Activated B cell treated with CpG ODN at 0.5 μM for 24 hours (primary cell): ENCODE results near the gene FMN1. TPM values are rescaled to one million over a fixed set of nuclear protein-coding genes. Genes with fewer than 3 reads are reported as not detected.

ENCODE experiments used
- ATAC-seq: fragments of 200-7000 bp; cut with Tn5 transposase; one replicate; pipeline ENCODE4 v1.10.0; 2021; ENCODE audit warnings: low read depth, mild to moderate bottlenecking, moderate library complexity
- CTCF ChIA-PET: fragments of 350-600 bp; sonication (Branson Sonifier 250); formaldehyde crosslinking; loops from one replicate; lab custom pipeline; 2021; ENCODE audit warnings: antibody characterized with exemption; lab: Charles Lee
- POLR2A ChIA-PET: fragments of 350-600 bp; sonication (Branson Sonifier 250); formaldehyde crosslinking; loops from one replicate; lab custom pipeline; 2021; ENCODE audit warnings: antibody characterized with exemption; lab: Charles Lee
- DNase-seq: peaks from one replicate; pipeline ENCODE4 v3.0.0; 2022
- H3K27ac Mint-ChIP-seq: one replicate; pipeline ENCODE4 v1.8.0; 2020; ENCODE audit warnings: mixed read lengths
- H3K27me3 Mint-ChIP-seq: one replicate; pipeline ENCODE4 v1.8.0; 2021; ENCODE audit warnings: mixed read lengths
- H3K36me3 Mint-ChIP-seq: one replicate; pipeline ENCODE4 v1.8.0; 2021; ENCODE audit warnings: low read depth, mixed read lengths
- H3K4me1 Mint-ChIP-seq: one replicate; pipeline ENCODE4 v1.8.0; 2021; ENCODE audit warnings: mixed read lengths
- H3K4me3 Mint-ChIP-seq: one replicate; pipeline ENCODE4 v1.8.0; 2020; ENCODE audit warnings: mild to moderate bottlenecking, mixed read lengths
- H3K9me3 Mint-ChIP-seq: one replicate; pipeline ENCODE4 v1.8.0; 2020; ENCODE audit warnings: mixed read lengths
- intact Hi-C: fragments of 100-400 bp; cut with micrococcal nuclease; formaldehyde crosslinking; loops from one replicate; pipeline ENCODE4 v1.15.1; 2024
- total RNA-seq: library from RNA; stranded (reverse); gene quantifications from 2 replicates; pipeline ENCODE4 v1.2.3, GENCODE V29; 2022
- TF ChIP-seq, protein P1 (sequence below): fragments of 200-600 bp; IDR thresholded peaks from one replicate; pipeline ENCODE4 v1.8.0; 2022; ENCODE audit warnings: antibody characterized with exemption, mild to moderate bottlenecking

Gene FMN1
- total RNA-seq, 1 donor from 2014 or later = 0.80 TPM

GRCh38 chr15:32842081-32842480 is 352.4 kb downstream of the FMN1 start:
- peaks cover 9% of the 10 kb centered on the region for H3K4me1 Mint-ChIP-seq
- DNase-seq = no peak
- TF ChIP-seq, protein P1, sequence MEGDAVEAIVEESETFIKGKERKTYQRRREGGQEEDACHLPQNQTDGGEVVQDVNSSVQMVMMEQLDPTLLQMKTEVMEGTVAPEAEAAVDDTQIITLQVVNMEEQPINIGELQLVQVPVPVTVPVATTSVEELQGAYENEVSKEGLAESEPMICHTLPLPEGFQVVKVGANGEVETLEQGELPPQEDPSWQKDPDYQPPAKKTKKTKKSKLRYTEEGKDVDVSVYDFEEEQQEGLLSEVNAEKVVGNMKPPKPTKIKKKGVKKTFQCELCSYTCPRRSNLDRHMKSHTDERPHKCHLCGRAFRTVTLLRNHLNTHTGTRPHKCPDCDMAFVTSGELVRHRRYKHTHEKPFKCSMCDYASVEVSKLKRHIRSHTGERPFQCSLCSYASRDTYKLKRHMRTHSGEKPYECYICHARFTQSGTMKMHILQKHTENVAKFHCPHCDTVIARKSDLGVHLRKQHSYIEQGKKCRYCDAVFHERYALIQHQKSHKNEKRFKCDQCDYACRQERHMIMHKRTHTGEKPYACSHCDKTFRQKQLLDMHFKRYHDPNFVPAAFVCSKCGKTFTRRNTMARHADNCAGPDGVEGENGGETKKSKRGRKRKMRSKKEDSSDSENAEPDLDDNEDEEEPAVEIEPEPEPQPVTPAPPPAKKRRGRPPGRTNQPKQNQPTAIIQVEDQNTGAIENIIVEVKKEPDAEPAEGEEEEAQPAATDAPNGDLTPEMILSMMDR = no peak
- intact Hi-C loops = loop anchor here (5.0 kb wide), 1 partner anchor 95 kb away; no protein-coding TSS in a partner anchor
- no peak overlapping the region for H3K4me3 Mint-ChIP-seq
- ChIA-PET POLR2A (no interaction called here), CTCF (interaction anchor here (1.6 to 4.5 kb wide), 3 partner anchors 94 to 179 kb away, joined by 6 to 84 read pairs (median 23); no protein-coding TSS in a partner anchor)
- peaks cover 2% of the 10 kb centered on the region for H3K9me3 Mint-ChIP-seq
- ATAC-seq = no peak
- H3K27me3 Mint-ChIP-seq = peaks cover 23% of the 10 kb centered on the region
- no peak overlapping the region for H3K27ac Mint-ChIP-seq
- H3K36me3 Mint-ChIP-seq = no peaks in the 10 kb centered on the region

DNA sequence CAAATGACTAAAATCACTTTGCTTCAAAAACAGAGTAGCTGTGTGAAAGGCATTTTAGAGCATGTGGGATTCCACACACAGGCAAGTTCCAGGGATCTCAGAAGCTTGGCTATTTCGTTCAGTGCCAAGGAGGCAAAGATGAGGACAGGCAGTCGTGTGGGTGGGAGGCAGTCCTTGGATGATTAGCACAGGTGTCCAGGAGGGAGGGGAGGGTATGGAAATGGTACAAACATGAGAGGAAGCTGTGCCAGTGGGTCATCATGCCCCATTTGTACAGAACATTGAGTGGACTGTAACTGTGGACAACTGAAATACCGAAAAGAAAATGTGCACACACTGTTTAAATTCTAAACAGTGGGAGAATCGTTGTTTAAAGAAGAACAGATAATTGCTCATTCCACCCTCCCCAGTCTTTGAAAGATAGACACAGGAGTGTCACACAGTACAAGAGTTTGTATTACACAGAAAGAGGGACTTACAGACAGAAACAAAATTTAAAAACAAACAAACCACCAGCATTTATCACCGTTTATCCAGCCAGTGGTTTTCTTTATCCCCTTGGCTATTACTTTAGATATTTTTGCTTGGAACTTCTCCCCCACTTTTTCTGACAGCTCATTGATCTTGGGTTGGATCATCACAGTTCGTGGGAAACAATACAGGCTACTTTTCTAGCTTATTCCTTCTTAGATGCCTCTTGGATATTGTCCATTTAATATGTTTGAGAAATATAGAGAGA is 353.8 kb downstream of the FMN1 start:
- ChIA-PET POLR2A (no interaction called here), CTCF (interaction anchor here (1.6 kb wide), 1 partner anchor 95 kb away, joined by 6 read pairs; no protein-coding TSS in a partner anchor)
- no peaks in the 10 kb centered on the region for H3K9me3 Mint-ChIP-seq
- no peak overlapping the region for H3K27ac Mint-ChIP-seq
- H3K4me3 Mint-ChIP-seq = no peak overlapping the region
- no peak for ATAC-seq
- no peak for DNase-seq
- peaks cover 23% of the 10 kb centered on the region for H3K27me3 Mint-ChIP-seq
- H3K4me1 Mint-ChIP-seq = peaks cover 9% of the 10 kb centered on the region
- TF ChIP-seq, protein P1 = no peak
- intact Hi-C loops = loop anchor here (5.0 kb wide), 1 partner anchor 97 kb away; no protein-coding TSS in a partner anchor
- no peaks in the 10 kb centered on the region for H3K36me3 Mint-ChIP-seq

DNA sequence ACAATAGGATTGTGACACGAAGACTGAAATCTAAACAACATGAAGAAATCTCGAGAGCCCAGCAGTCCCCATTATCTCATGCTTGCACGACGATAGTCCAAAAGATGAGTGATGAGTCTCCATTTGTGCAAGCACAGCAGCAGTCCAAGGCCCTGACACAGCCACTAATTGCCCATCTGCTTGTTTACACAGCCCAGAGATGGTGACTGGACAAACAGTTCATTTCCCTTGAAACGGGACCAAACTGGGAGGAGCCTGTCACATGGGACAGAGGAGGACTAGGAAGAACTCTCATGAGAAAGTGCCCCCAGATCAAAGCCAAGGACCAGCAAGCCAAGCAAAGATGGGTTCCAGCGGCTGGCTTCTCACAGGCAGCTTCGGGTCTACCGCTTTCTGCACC is 355.7 kb downstream of the FMN1 start:
- ChIA-PET CTCF (interaction anchor here (1.4 kb wide), 1 partner anchor 13 kb away, joined by 3 read pairs; no protein-coding TSS in a partner anchor), POLR2A (no interaction called here)
- Mint-ChIP-seq H3K4me3 (no peak overlapping the region), H3K9me3 (no peaks in the 10 kb centered on the region), H3K4me1 (peaks cover 18% of the 10 kb centered on the region), H3K27ac (no peak overlapping the region), H3K27me3 (peaks cover 23% of the 10 kb centered on the region), H3K36me3 (no peaks in the 10 kb centered on the region)
- intact Hi-C loops = no loop called here
- TF ChIP-seq, protein P1 = no peak
- ATAC-seq (no peak), DNase-seq (no peak)

GRCh38 chr15:32838338-32838737 is 356.2 kb downstream of the FMN1 start:
- no peak for DNase-seq
- ChIA-PET POLR2A (no interaction called here), CTCF (no interaction called here)
- Mint-ChIP-seq H3K4me1 (peaks cover 19% of the 10 kb centered on the region), H3K27ac (no peak overlapping the region), H3K4me3 (no peak overlapping the region), H3K27me3 (peaks cover 23% of the 10 kb centered on the region), H3K9me3 (no peaks in the 10 kb centered on the region), H3K36me3 (no peaks in the 10 kb centered on the region)
- TF ChIP-seq, protein P1 = no peak
- ATAC-seq = no peak
- intact Hi-C loops = no loop called here

DNA sequence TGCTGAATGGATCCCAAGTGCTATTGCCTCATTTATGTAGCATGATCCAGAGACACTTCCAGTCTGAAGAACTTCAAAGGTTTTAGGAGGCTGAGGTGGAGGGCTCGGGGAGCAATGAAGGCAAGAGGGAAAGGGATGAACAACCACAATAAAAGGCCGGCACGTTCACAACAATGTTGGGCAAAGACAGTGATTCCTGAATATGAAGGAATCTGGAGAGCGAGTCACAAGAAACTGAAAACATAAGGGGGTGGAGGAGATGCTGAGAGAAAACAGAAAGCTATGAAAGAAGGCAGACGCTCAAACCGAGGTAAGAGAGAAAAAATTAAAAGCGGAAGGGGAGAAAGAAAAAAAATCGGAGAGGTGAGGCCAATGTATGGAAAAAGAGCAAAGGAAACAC is 356.6 kb downstream of the FMN1 start:
- Mint-ChIP-seq H3K4me3 (no peak overlapping the region), H3K9me3 (peaks cover 3% of the 10 kb centered on the region), H3K36me3 (no peaks in the 10 kb centered on the region), H3K27ac (no peak overlapping the region), H3K27me3 (peaks cover 24% of the 10 kb centered on the region), H3K4me1 (peaks cover 21% of the 10 kb centered on the region)
- no peak for ATAC-seq
- intact Hi-C loops = no loop called here
- TF ChIP-seq, protein P1 = no peak
- ChIA-PET CTCF (no interaction called here), POLR2A (no interaction called here)
- DNase-seq = no peak
